ENCODE data around the gene DLD.

DNA sequence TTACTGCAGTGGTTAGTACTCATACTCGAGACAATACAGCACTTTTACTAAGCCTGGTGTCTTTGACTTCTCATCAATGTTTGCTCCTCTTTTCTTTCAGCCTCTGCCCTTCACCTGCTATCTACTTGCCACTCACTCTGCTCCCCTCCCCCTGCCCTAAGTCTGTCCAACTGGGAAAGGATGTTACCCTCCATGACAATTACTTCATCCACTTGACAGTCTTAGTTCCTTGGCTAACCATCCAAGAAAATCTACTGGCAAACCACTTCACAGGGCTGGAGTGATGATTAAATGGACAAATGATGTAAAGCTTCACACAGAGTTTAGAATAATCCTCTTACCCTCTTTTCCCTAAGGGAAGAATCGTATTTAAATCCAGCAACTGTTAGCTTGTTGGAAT is 8.2 kb upstream of the DLD start:
- TF ChIP-seq, protein P1, sequence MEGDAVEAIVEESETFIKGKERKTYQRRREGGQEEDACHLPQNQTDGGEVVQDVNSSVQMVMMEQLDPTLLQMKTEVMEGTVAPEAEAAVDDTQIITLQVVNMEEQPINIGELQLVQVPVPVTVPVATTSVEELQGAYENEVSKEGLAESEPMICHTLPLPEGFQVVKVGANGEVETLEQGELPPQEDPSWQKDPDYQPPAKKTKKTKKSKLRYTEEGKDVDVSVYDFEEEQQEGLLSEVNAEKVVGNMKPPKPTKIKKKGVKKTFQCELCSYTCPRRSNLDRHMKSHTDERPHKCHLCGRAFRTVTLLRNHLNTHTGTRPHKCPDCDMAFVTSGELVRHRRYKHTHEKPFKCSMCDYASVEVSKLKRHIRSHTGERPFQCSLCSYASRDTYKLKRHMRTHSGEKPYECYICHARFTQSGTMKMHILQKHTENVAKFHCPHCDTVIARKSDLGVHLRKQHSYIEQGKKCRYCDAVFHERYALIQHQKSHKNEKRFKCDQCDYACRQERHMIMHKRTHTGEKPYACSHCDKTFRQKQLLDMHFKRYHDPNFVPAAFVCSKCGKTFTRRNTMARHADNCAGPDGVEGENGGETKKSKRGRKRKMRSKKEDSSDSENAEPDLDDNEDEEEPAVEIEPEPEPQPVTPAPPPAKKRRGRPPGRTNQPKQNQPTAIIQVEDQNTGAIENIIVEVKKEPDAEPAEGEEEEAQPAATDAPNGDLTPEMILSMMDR (IDR thresholded peaks at IDR 0.05) = no peak
- TF ChIP-seq, protein P2, sequence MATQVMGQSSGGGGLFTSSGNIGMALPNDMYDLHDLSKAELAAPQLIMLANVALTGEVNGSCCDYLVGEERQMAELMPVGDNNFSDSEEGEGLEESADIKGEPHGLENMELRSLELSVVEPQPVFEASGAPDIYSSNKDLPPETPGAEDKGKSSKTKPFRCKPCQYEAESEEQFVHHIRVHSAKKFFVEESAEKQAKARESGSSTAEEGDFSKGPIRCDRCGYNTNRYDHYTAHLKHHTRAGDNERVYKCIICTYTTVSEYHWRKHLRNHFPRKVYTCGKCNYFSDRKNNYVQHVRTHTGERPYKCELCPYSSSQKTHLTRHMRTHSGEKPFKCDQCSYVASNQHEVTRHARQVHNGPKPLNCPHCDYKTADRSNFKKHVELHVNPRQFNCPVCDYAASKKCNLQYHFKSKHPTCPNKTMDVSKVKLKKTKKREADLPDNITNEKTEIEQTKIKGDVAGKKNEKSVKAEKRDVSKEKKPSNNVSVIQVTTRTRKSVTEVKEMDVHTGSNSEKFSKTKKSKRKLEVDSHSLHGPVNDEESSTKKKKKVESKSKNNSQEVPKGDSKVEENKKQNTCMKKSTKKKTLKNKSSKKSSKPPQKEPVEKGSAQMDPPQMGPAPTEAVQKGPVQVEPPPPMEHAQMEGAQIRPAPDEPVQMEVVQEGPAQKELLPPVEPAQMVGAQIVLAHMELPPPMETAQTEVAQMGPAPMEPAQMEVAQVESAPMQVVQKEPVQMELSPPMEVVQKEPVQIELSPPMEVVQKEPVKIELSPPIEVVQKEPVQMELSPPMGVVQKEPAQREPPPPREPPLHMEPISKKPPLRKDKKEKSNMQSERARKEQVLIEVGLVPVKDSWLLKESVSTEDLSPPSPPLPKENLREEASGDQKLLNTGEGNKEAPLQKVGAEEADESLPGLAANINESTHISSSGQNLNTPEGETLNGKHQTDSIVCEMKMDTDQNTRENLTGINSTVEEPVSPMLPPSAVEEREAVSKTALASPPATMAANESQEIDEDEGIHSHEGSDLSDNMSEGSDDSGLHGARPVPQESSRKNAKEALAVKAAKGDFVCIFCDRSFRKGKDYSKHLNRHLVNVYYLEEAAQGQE (IDR thresholded peaks at IDR 0.05; ENCODE audit: insufficient read depth in 1 of 2, low read depth in 2 of 2, low read length in 1 of 2) = no peak
- TF ChIP-seq POLR2AphosphoS5 (IDR thresholded peaks at IDR 0.05; ENCODE audit: low read depth, low read length) = no peak
- TF ChIP-seq SIN3A (IDR thresholded peaks at IDR 0.05; ENCODE audit: borderline replicate concordance, insufficient read depth, low read depth, low read length) = no peak
